ENCODE measurements around the gene CLCN7. TPM values are rescaled to one million over a fixed set of nuclear protein-coding genes. Genes with fewer than 3 reads are reported as not detected.

CLCN7 gene
- total RNA-seq, 1 experiment from 2014 or later: 127 TPM

GRCh38 chr16:1414532-1415260 is 60.1 kb downstream of the CLCN7 start, which contains the start of gene UNKL:
UNKL (minus strand) TSS chr16:1414704; CDS start chr16:1414691, 13 bp downstream.
- Mint-ChIP-seq H3K27ac (ENCODE audit: unreplicated experiment) (peak within 1 kb of the TSS; percentile 98), H3K9me3 (ENCODE audit: unreplicated experiment) (no peaks in the 10 kb centered on the region), H3K4me1 (ENCODE audit: low read depth, unreplicated experiment) (no peaks in the 10 kb centered on the region), H3K36me3 (ENCODE audit: insufficient read depth, unreplicated experiment) (peaks cover 27% of the 10 kb centered on the region), H3K4me3 (ENCODE audit: unreplicated experiment) (peak within 1 kb of the TSS; percentile 84), H3K27me3 (ENCODE audit: insufficient read depth, unreplicated experiment) (no peaks in the 10 kb centered on the region)
- TF ChIP-seq CTCF (IDR thresholded peaks at IDR 0.05; ENCODE audit: insufficient read depth in 1 of 2, low read depth in 1 of 2, low read length in 1 of 2, severe bottlenecking in 1 of 2, unreplicated experiment in 1 of 2): no peak
- Histone ChIP-seq H3K4me3 (ENCODE audit: low read depth, low read length) (peak within 1 kb of the TSS; percentile 75), H3K4me1 (peaks cover 21% of the 10 kb centered on the region), H3K9me3 (no peaks in the 10 kb centered on the region), H3K27me3 (replicated peaks; ENCODE audit: control insufficient read depth, insufficient read depth, low read length) (no peaks in the 10 kb centered on the region), H3K36me3 (ENCODE audit: control insufficient read depth, insufficient read depth, low read length) (peaks cover 2% of the 10 kb centered on the region; the same call in 1 of the 2 replicates)
- POLR2A ChIA-PET: no interaction called here
- intact Hi-C loops (cut with micrococcal nuclease; ENCODE audit: unreplicated experiment): loop anchor here (1.0 kb wide), 1 partner anchor 16 kb away; no protein-coding TSS in a partner anchor
- DNase-seq: peak; percentile 81 to 82
- no TSS peak for BruUV-seq (replicated peaks)
- CTCF ChIA-PET: no interaction called here

GRCh38 chr16:1413684-1414531 is 60.9 kb downstream of the CLCN7 start:
- no peaks in the 10 kb centered on the region for H3K4me1 Mint-ChIP-seq (ENCODE audit: low read depth, unreplicated experiment)
- DNase-seq: peak; percentile 59 to 74
- TSS peak; percentile 10 for BruUV-seq (replicated peaks)

More at GRCh38 chr16:1413684-1414531, 60.9 kb downstream of the CLCN7 start:
- H3K4me3 Mint-ChIP-seq (ENCODE audit: unreplicated experiment): peak overlapping the region; percentile 68
- Histone ChIP-seq H3K4me3 (ENCODE audit: low read depth, low read length) (peak overlapping the region; percentile 75), H3K27me3 (replicated peaks; ENCODE audit: control insufficient read depth, insufficient read depth, low read length) (no peaks in the 10 kb centered on the region), H3K4me1 (peaks cover 21% of the 10 kb centered on the region), H3K36me3 (ENCODE audit: control insufficient read depth, insufficient read depth, low read length) (peaks cover 2% of the 10 kb centered on the region; the same call in 1 of the 2 replicates), H3K9me3 (no peaks in the 10 kb centered on the region)
- intact Hi-C loops (cut with micrococcal nuclease; ENCODE audit: unreplicated experiment): no loop called here
- TF ChIP-seq CTCF (IDR thresholded peaks at IDR 0.05; ENCODE audit: insufficient read depth in 1 of 2, low read depth in 1 of 2, low read length in 1 of 2, severe bottlenecking in 1 of 2, unreplicated experiment in 1 of 2): peak; percentile 57 to 58
- ChIA-PET CTCF (no interaction called here), POLR2A (no interaction called here)
- peaks cover 27% of the 10 kb centered on the region for H3K36me3 Mint-ChIP-seq (ENCODE audit: insufficient read depth, unreplicated experiment)
- H3K27me3 Mint-ChIP-seq (ENCODE audit: insufficient read depth, unreplicated experiment): no peaks in the 10 kb centered on the region
- H3K9me3 Mint-ChIP-seq (ENCODE audit: unreplicated experiment): no peaks in the 10 kb centered on the region
- peak overlapping the region; percentile 57 for H3K27ac Mint-ChIP-seq (ENCODE audit: unreplicated experiment)
